MV-4-11 (cell line): ENCODE results near the gene AGRN.
"Not testable (repeated sequence)": the region's sequence is repeated elsewhere in the genome, so short reads cannot be mapped to it uniquely, and the experiment has no call there.

ENCODE experiments used
- DNase-seq: peaks from one replicate; lab custom pipeline; 2025; lab: John Stamatoyannopoulos, UW

The AGRN gene

DNA sequence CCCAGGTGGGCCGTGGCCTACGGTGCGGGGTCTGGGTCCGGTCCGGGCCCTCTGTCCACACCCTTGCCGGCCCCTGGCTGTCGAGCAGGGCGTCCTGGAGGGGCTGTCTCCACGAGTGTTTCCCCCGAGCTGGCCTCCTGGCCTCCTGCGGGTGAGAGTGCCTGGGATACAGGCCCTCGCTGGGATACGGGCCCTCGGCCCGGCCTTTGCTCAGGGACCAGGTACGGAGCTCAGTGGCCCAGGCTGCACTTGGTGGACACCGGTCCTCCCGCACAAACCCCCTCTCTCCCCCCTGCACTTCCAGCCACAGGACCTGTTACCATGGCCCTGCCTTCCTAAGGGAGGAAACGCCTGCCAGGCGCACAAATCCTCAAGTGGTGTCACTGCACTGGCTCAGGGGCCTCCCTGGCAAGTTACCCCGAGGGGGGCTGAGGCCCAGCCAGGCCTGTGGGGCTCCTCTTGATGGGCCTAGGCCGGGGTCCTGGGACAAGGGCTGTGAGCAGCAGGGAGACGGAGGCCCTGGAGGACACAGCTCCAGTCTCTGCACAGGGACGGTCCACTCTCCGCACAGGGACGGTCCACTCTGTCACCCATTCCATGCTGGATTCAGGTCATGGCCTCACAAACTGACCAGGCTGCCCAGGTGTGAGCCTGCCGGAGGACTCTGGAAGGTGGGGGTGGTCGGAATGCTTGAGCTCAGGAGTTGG, 72.4 kb downstream of the AGRN start:
- no peak for DNase-seq

DNA sequence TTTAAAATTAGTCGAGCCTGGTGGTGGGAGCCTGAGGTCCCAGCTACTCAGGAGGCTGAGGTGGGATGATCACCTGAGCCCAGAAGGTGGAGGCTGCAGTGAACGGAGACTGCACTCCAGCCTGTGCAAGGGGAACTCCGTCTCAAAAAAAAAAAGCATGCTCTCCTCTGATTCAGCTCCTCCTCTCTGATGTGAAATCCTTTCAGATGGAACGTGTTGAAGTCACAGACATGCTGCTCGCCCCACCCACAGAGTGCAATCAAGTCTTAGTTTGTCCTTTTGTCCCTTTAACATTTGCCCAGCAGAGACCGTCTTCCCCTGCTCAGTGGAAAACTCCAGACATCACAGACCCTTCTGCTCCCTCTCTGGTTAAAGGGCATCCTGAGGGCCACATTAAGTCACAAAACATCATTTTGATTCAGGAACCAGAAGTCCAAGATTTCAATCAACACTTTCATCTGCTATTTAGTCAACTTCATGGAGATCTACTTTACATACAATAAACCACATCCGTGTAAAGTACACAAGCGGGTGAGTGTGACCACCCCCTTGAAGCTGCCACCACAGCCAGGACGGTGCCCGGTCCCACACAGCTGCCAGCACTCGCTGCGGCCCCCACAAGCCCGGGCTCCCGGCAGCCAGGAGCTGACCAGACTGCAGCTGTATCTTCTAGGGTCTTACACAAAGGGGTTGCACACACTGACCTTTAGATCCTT, 73.1 kb downstream of the AGRN start:
- no peak for DNase-seq

DNA sequence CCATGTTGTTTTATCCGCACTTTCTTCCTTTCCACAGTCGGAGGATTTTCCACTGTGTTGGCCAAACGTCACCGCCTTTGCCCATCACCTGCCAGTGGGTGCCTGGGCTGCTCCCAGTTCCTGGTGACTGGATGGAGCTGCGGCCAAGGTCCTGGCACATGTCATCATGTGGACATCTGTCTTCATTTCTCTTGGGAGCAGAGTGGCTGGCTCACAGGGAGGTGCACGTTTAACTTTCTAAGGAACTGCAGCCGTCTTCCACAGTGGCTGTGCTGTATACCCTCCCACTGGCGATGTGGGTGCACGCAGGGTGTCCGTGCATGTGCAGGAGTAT, 73.7 kb downstream of the AGRN start:
- DNase-seq = no peak

DNA sequence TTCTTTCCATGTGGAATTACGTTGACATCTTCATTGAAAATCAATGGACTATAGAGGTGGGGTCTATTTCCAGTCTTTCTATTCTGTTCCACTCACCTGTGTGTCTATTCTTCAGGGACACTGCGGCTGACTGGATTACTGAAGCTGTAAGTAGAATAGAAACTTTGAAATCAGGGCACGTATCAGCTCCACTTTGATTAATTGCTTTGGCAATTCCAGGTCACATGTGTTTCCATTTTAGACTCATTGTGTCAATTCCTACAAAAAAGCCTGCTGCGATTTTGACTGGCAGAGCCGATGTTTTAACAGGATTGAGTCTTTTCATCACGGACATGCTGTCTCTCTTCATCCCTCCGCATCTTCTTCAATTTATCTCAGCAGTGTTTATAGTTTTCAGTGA, 75.1 kb downstream of the AGRN start:
- no peak for DNase-seq

DNA sequence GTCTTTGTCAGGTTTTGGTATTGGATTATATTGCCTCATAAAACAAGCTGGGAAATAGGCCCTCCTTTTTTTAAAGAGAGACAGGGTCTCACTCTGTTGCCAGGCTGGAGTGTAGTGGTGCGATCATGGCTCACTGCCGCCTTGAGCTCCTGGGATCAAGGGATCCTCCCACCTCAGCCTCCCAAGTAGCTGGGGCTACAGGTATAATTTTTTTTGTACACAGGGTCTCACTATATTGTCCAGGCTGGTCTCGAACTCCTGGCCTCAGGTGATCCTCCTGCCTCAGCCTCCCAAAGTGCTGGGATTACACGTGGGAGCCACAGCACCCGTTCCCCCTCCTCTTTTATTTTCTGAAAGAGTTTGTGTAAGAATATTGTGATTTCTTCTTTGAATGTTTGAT, 76.2 kb downstream of the AGRN start:
- DNase-seq = not testable (repeated sequence)

DNA sequence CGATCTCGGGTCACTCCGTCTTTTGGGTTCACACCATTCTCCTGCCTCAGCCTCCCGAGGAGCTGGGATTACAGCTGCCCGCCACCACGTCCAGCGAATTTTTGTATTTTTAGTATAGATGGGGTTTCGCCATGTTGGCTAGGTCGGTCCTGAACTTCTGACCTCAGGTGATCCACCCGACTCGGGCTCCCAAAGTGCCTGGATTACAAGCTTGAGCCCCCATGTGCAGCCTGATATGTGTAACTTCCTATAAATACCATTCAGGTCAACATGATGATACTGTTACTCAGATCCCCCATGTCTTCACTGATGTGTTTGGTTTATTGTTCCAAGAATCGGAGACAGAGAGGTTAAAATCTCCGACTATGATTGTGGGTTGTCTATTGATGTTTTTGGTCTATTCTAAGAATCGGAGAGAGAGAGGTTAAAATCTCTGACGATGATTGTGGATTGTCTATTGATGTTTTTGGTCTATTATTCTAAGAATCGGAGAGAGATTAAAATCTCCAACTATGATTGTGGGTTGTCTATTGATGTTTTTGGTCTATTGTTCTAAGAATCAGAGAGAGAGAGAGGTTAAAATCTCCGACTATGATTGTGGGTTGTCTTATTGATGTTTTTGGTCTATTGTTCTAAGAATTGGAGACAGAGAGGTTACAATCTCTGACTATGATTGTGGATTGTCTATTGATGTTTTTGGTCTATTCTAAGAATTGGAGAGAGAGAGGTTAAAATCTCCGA, 78.9 kb downstream of the AGRN start:
- no peak for DNase-seq

GRCh38 chr1:1099506-1100183, 79.7 kb downstream of the AGRN start:
- no peak for DNase-seq

GRCh38 chr1:1100296-1100695, 80.4 kb downstream of the AGRN start:
- no peak for DNase-seq

GRCh38 chr1:1101503-1101902, 81.6 kb downstream of the AGRN start:
- no peak for DNase-seq

GRCh38 chr1:1104152-1104551, 84.2 kb downstream of the AGRN start:
- DNase-seq = peak; percentile 74
